Lower leg skin (tissue), 4 donors: ENCODE measurements around the gene TRIM43B. TPM values are rescaled to one million over a fixed set of nuclear protein-coding genes. Genes with fewer than 3 reads are reported as not detected.
"Not testable (repeated sequence)": the region's sequence is repeated elsewhere in the genome, so short reads cannot be mapped to it uniquely, and the experiment has no call there.

Experiments
- DNase-seq, 2 donors: peaks; one replicate each; pipeline ENCODE4 v3.0.0-alpha.2; 2019; ENCODE audit warnings: low spot score in 2 of 2
- H3K4me3 ChIP-seq: fragments of 200-600 bp; sonication (generic); 2 replicates; pipeline ENCODE4 v1.5.1; 2017; ENCODE audit warnings: mild to moderate bottlenecking, low read depth; ENCODE audit not compliant: poor library complexity, severe bottlenecking
- POLR2A ChIP-seq, 2 donors: fragments of 450-650 bp; IDR thresholded peaks; one replicate each; pipeline ENCODE4 v1.6.1; 2016 to 2017; ENCODE audit warnings: antibody characterized with exemption in 2 of 2, mild to moderate bottlenecking in 1 of 2, moderate library complexity in 1 of 2
- WGBS, 2 donors: methylation state at CpG; one replicate each; pipeline ENCODE4 v1.1.5; 2018; 5-methylcytosine and 5-hydroxymethylcytosine counted together
- intact Hi-C: fragments of 100-400 bp; cut with DNase I; formaldehyde crosslinking; loops from one replicate; pipeline ENCODE4 v1.15.0; 2023; ENCODE audit warnings: low total_unique reads
- total RNA-seq, 4 donors: library from RNA; depleted of rRNA; stranded (reverse); fragments of >200 nt; gene quantifications; one replicate each; pipeline ENCODE4 v1.1.0, GENCODE V29; 2016
- TF ChIP-seq, protein P1 (sequence below), 3 donors: fragments of 450-650 bp; IDR thresholded peaks; one replicate each; pipeline ENCODE4 v1.5.1; 2016; ENCODE audit warnings: antibody characterized with exemption in 3 of 3, mild to moderate bottlenecking in 3 of 3, moderate library complexity in 2 of 3

Gene TRIM43B
- total RNA-seq, 4 donors from 2014 or later: not detected

DNA sequence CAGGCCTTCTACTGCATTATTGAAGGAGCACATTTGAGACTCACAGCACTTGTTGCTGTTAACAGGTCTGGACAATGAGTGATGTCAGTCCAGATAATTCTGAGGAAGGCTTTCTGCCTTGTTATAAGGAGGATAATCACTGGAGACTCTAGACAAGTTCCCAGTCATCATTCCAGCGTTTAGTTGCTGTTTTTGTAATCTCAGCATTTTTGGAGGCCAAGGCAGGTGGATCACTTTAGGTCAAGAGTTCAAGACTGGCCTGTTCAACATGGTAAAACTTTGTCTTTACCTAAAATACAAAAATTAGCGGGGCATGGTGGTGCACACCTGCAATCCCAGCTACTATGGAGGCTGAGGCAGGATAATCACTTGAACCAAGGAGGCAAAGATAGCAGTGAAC lies 39.6 kb upstream of the TRIM43B start:
- H3K4me3 ChIP-seq: no peak overlapping the region
- DNase-seq: no peak
- 88 to 94% methylated on average over 2 of the region's 2 CpGs for WGBS, 2 donors
- TF ChIP-seq, protein P1, sequence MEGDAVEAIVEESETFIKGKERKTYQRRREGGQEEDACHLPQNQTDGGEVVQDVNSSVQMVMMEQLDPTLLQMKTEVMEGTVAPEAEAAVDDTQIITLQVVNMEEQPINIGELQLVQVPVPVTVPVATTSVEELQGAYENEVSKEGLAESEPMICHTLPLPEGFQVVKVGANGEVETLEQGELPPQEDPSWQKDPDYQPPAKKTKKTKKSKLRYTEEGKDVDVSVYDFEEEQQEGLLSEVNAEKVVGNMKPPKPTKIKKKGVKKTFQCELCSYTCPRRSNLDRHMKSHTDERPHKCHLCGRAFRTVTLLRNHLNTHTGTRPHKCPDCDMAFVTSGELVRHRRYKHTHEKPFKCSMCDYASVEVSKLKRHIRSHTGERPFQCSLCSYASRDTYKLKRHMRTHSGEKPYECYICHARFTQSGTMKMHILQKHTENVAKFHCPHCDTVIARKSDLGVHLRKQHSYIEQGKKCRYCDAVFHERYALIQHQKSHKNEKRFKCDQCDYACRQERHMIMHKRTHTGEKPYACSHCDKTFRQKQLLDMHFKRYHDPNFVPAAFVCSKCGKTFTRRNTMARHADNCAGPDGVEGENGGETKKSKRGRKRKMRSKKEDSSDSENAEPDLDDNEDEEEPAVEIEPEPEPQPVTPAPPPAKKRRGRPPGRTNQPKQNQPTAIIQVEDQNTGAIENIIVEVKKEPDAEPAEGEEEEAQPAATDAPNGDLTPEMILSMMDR (IDR thresholded peaks at IDR 0.05): no peak
- no peak for TF ChIP-seq POLR2A (IDR thresholded peaks at IDR 0.05)
- intact Hi-C loops: no loop called here

DNA sequence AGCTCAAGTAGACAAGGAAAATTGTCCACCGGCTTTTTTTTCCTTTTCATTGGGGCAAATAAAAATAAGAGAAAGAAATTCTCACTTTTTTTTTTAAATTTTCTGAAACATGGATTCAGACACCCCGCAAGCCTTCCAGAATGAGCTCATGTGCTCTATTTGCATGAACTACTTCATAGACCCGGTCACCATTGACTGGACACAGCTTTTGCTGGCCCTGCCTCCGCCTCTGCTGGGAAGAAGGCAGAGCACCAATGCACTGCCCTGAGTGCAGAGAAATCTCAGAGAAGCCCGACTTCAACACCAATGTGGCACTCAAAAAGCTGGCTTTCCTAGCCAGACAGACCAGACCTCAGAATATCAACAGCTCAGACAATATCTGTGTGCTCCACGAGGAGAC lies 30.2 kb upstream of the TRIM43B start:
- 81 to 87% methylated on average over 6 of the region's 6 CpGs for WGBS, 2 donors
- intact Hi-C loops: no loop called here
- H3K4me3 ChIP-seq: no peak overlapping the region
- DNase-seq: no peak
- no peak for TF ChIP-seq POLR2A (IDR thresholded peaks at IDR 0.05)
- TF ChIP-seq, protein P1 (IDR thresholded peaks at IDR 0.05): no peak

DNA sequence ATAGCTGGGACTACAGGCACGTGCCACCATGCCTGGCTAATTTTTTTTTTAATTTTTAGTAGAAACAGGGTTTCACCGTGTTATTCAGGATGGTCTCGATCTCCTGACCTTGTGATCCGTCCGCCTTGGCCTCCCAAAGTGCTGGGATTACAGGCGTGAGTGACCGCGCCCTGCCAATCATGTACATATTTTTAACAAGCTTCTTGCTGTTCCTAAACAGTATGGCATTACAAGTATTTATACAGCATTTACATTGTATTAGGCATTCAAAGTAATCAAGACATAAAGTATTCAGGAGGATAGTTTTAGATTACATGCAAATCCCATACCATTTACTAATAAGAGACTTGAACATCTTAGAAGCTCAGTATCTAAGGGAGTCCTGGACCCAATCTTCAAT lies 29.7 kb upstream of the TRIM43B start:
- intact Hi-C loops, H3K4me3 ChIP-seq, DNase-seq: not testable (repeated sequence)
- 89% methylated on average over 8 of the region's 8 CpGs for WGBS, 2 donors

DNA sequence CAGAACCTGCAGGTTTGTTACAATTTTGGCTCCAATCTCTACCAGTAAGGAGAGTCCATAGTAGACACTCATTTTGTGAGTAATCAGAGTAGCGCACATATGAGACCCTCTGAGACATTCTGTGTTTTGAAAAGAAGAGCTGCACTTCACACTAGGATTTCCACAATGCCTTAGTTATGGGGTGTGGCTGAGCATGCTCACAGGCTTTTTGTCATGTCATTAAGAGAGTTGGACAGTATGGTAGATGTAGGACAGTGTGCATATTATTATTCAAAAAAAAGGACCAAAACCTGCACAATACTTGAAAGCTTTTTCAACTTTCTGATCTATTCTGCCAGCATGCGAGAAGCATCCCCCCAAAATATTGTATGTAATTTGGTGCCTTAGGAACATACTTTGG lies 24.9 kb upstream of the TRIM43B start:
- DNase-seq: no peak
- 81 to 90% methylated on average over 2 of the region's 2 CpGs for WGBS, 2 donors
- intact Hi-C loops: no loop called here
- TF ChIP-seq POLR2A (IDR thresholded peaks at IDR 0.05): no peak
- TF ChIP-seq, protein P1 (IDR thresholded peaks at IDR 0.05): no peak
- no peak overlapping the region for H3K4me3 ChIP-seq

DNA sequence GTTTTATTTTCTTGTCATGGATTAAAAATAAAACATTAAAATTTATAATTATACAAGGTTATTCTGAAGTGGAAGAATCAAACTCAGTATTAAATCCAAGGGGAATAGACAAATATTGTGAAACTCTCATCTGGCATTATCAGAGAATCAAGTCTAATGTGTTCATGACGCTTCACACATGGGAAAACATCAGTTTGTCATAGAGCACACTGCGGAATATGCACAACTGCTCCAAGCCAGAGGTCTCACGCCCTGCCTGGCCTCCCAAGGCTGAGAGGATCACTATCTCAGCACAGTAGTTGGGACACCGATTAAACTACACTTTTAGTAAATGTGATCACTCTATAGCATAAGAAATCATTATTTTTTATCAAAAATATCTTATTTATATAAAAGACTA lies 20.7 kb upstream of the TRIM43B start:
- no peak for TF ChIP-seq POLR2A (IDR thresholded peaks at IDR 0.05)
- TF ChIP-seq, protein P1 (IDR thresholded peaks at IDR 0.05): no peak
- 76 to 79% methylated on average over 4 of the region's 4 CpGs for WGBS, 2 donors
- intact Hi-C loops: no loop called here
- DNase-seq: no peak
- H3K4me3 ChIP-seq: no peak overlapping the region

DNA sequence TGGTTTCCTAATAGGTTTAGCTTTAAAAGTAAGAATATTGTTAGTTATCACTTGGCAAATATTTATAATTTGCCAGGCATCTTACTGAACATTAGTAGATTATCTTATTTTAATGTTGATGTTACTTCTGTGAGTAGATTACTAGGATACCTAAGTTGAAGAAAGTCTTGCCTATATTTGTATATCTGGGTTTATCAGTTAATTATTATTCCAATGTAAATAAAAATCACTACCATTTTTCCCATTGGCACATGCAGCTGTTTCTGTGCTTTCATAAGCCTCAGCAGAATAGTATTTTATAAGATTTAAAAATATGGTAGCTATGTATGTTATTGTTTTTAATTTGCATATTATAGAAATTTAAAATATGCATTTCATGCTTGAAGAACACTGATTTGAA lies 16.3 kb upstream of the TRIM43B start:
- DNase-seq: no peak
- no peak for TF ChIP-seq POLR2A (IDR thresholded peaks at IDR 0.05)
- TF ChIP-seq, protein P1 (IDR thresholded peaks at IDR 0.05): no peak
- H3K4me3 ChIP-seq: no peak overlapping the region
- intact Hi-C loops: no loop called here

DNA sequence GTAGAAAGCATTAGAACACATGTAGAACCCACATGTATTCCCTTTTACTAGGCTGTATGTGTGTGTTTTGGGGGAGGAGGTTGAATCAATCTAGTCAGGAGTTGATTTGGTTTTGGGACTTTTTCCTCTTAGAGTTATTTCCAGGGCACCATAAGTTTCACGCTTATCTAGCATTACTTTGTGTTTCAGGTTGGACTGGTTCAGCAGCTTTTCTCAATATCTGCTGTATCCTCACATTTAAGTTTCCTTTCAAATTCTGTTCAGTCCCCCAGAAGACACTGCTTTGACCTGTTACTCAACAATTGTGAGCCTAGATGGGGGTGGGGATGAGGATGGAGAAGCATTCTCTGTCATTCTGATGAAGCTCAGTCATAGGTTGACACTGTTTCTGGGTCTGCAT lies 7.5 kb upstream of the TRIM43B start:
- intact Hi-C loops, DNase-seq, H3K4me3 ChIP-seq: not testable (repeated sequence)
- 33 to 42% methylated on average over 1 of the region's 1 CpG for WGBS, 2 donors

DNA sequence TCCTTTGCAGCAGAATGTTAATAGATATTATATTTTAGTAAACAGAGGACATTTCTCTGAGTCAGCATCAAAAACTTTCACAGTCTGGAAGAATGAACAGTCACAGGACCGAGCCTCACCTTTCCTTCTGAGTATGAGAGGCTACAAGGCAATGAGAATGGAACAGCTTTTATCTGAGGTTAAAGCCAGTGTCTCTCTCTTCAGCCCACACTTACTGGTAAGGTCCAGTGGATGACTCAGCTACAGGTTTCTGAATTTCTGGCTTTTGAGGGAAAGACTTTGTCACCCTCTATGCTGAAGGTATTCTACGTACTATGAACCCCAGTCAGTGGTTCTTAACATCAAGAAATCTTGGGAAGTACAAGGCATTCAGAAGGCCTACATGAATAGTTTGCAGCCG lies 9.5 kb downstream of the TRIM43B start:
- H3K4me3 ChIP-seq, intact Hi-C loops, DNase-seq: not testable (repeated sequence)
- no CpG with 5 or more reads among the region's 3 CpGs for WGBS, 2 donors

DNA sequence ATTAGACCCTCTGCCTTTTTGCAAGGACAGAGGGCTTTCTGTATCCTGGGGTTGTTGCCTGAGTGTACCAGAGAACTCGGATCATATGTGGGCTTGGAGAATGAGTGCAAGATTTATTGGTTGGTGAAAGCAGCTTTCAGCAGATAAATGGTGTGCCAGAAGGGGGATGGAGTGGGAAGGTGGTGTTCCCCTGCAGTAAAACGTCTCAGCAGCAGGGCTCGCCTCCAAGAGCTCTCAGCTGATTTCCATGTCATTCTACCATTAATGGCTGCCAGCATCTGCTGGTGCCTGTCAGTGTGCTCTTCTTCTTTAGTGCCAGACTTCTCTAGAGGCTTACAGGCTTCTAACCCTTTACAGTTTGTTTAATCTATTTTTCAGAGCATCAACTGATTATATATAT lies 16.6 kb downstream of the TRIM43B start:
- DNase-seq, H3K4me3 ChIP-seq, intact Hi-C loops: not testable (repeated sequence)
- WGBS, 2 donors: no CpG with 5 or more reads among the region's 3 CpGs

DNA sequence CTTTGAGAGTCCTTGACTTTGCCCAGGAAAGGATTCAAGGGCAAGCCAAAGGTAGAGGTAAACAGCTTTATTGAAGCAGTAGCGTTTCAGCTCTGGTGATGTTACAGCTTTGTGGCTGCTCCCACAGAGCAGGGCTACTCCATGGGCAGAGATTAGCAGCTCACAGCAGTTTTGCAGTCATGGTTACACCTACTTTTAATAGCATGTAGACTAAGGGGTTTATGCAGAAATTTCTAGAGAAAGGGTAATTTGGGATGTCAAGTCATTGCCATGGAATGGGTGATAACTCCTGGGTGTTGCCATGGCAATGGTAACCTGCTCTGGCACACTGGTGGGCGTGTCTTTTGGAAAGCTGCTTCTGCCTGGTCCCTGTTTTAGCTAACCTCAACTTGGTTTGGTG lies 18.0 kb downstream of the TRIM43B start:
- H3K4me3 ChIP-seq, intact Hi-C loops, DNase-seq: not testable (repeated sequence)
- WGBS, 2 donors: no CpG with 5 or more reads among the region's 2 CpGs
